ENCODE data around the gene SCARF1.

DNA sequence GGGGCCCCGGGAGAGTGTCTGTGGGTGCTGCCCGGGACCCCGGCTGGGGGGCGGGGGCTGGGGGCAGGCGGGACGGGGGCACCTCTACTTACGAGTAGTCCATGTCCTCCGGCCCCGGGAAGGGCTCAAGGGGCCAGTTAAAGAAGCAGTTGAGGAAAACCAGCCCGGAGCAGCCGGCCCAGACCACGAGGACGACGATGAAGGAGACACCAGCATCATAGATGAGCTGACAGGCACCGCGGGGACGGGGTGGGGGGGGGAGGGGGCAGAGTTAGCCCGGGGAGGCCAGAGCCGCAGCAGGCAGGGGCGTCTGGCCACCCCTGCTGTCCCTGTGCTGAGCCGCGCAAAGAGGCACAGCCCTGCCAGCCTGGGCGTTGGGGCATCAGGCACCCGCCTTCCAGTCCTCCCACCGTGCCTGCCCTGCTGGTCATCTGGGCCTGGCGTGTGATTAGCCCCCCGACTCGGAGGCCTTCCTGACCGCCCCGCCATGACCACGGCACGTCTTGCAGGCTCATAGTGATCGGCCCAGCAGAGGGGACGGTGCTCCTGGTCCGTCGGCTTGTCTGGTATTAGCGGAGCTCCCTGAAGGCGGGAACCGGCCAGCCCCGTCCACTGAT, 54.0 kb downstream of the SCARF1 start:
- TF ChIP-seq, protein P1, sequence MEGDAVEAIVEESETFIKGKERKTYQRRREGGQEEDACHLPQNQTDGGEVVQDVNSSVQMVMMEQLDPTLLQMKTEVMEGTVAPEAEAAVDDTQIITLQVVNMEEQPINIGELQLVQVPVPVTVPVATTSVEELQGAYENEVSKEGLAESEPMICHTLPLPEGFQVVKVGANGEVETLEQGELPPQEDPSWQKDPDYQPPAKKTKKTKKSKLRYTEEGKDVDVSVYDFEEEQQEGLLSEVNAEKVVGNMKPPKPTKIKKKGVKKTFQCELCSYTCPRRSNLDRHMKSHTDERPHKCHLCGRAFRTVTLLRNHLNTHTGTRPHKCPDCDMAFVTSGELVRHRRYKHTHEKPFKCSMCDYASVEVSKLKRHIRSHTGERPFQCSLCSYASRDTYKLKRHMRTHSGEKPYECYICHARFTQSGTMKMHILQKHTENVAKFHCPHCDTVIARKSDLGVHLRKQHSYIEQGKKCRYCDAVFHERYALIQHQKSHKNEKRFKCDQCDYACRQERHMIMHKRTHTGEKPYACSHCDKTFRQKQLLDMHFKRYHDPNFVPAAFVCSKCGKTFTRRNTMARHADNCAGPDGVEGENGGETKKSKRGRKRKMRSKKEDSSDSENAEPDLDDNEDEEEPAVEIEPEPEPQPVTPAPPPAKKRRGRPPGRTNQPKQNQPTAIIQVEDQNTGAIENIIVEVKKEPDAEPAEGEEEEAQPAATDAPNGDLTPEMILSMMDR (conservative IDR thresholded peaks at IDR 0.05; ENCODE audit: low read depth, low read length) = no peak
- TF ChIP-seq EZH2 (IDR thresholded peaks at IDR 0.05; ENCODE audit: low read length, unreplicated experiment) (no peak), EZH2phosphoT487 (IDR thresholded peaks at IDR 0.05; ENCODE audit: borderline replicate concordance, low read length) (no peak)
